GM19468 (cell line): ENCODE results near the gene MAP1S.
A peak's percentile ranks its signal among the peaks of the same experiment; 100 is the strongest.

Experiments
- ATAC-seq: cut with Tn5 transposase; IDR thresholded peaks from one replicate; pipeline ENCODE4 v1.9.1; 2021; ENCODE audit warnings: mild to moderate bottlenecking, moderate library complexity, moderate number of reproducible peaks; ENCODE audit not compliant: unreplicated experiment; ENCODE audit errors: extremely low read depth

MAP1S gene

GRCh38 chr19:17734146-17734545 lies 14.9 kb downstream of the MAP1S start:
- ATAC-seq: no peak

GRCh38 chr19:17735410-17735809 lies 16.1 kb downstream of the MAP1S start:
- no peak for ATAC-seq

- ATAC-seq: no peak
Observed at GRCh38 chr19:17737690-17738153, 18.4 kb downstream of the MAP1S start.

GRCh38 chr19:17739121-17739875 lies 20.0 kb downstream of the MAP1S start:
- ATAC-seq: no peak

GRCh38 chr19:17741456-17741855 lies 22.2 kb downstream of the MAP1S start:
- ATAC-seq: no peak

GRCh38 chr19:17743874-17744580 lies 24.7 kb downstream of the MAP1S start:
- ATAC-seq: no peak

- peak; percentile 60 for ATAC-seq
Observed at GRCh38 chr19:17747205-17748098, 28.2 kb downstream of the MAP1S start.

- no peak for ATAC-seq
Observed at GRCh38 chr19:17748884-17749638, 29.8 kb downstream of the MAP1S start.

- ATAC-seq: no peak
Observed at GRCh38 chr19:17749912-17750317, 30.6 kb downstream of the MAP1S start.

GRCh38 chr19:17751103-17751911 lies 32.0 kb downstream of the MAP1S start, which contains the start of gene FCHO1:
FCHO1 (plus strand) TSS chr19:17751477; CDS start chr19:17755165, 3,688 bp downstream.
- ATAC-seq: no peak

GRCh38 chr19:17751912-17752273 lies 32.6 kb downstream of the MAP1S start:
- ATAC-seq: no peak

GRCh38 chr19:17752865-17753639 lies 33.8 kb downstream of the MAP1S start:
- ATAC-seq: no peak

GRCh38 chr19:17753976-17754375 lies 34.7 kb downstream of the MAP1S start:
- ATAC-seq: no peak

- no peak for ATAC-seq
Observed at GRCh38 chr19:17754634-17755442, 35.6 kb downstream of the MAP1S start.

- ATAC-seq: no peak
Observed at GRCh38 chr19:17755443-17755890, 36.2 kb downstream of the MAP1S start.

- no peak for ATAC-seq
Observed at GRCh38 chr19:17755977-17756670, 36.8 kb downstream of the MAP1S start.

- no peak for ATAC-seq
Observed at GRCh38 chr19:17757125-17757524, 37.8 kb downstream of the MAP1S start.
